ENCODE results near the gene KRT77. TPM values are rescaled to one million over a fixed set of nuclear protein-coding genes. Genes with fewer than 3 reads are reported as not detected.
"Not testable (repeated sequence)": the region's sequence is repeated elsewhere in the genome, so short reads cannot be mapped to it uniquely, and the experiment has no call there.

KRT77 gene
- not detected for total RNA-seq
- long read RNA-seq = 0 reads

DNA sequence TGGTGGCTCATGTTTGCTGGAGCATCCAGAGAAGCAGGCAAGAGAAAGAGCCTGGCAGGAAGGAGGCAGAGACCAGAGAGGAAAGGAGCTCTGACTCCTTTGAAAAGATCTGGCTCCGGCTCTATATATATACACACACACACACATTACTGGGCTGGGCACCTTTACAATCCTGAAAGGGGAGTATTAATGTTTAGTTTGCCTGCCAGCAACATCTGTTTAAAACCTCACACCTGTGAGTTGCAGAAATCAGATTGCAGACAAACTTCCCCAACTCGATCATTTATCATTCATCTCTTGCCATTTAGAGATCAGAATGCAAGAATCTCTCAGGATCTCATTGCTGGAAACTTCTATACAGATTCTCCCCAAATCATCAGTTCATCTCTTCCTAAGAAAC, at the start of gene KRT77:
Gene KRT77 (minus strand): TSS at position 101 of the 400 bp plus-strand sequence. CDS start 90 bp downstream, at position 11.
- DNase-seq = no peak
- no peak for ATAC-seq
- intact Hi-C loops (cut with micrococcal nuclease) = no loop called here

DNA sequence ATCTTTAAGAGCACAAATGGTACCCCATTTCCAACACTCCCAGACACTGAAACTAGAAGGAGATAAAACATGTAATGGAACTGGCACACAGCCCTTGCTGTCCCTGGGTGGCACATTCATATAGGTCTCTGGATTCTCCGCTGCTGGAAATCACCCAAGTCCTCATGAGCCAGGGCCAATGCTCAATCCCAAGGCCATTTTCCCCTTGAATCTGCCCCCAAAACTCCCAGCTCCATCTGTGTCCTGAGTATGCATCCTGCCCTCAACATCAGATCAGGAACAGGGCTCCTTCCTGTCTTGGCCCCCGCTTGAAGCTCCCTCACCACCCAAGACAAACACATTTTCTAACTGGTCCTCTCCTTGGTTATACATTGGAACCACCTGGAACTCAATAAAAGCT, 49.2 kb upstream of the KRT77 start:
- no peak for ATAC-seq

DNA sequence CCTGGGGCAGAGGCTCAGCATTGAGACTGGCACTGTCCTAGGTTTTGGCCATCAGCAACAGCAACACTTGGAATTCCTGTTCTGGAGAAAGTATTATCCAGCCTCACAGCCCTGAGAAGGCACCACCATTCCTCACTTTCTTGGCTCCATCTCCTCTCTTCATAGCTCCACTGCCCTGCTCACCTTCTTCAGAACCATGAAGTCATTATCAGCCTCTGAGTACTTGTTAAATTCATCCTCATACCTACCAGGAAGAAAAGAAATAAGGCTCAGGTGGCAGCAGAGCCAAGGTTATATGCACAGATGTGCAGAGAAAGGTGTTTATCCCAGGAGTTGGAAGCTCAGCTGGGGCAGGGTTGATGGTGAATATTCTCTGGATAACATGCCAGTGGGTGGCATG, 48.5 kb upstream of the KRT77 start:
- DNase-seq (no peak), ATAC-seq (no peak)
- intact Hi-C loops (cut with micrococcal nuclease) = no loop called here

More for the DNA sequence above, 49.2 kb upstream of the KRT77 start:
- intact Hi-C loops (cut with micrococcal nuclease) = no loop called here
- no peak for DNase-seq

DNA sequence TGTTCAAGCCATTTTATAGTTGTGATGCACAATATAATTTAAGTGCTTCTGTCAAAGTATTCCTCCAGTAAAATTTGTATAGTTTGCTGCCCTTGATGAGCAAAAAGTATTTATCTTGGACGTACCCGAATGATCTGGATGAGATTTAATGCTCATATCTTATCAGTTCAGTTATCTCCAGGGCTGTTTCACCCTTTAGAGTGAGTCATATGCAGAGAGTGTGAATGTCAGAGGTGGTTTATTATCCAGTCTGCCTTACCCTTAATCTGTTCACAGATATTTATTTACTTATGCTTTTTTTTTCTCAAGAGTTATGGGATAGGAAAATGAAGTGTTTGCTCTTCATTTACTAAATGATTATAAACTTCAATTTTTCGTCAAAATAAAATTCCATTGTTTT, 47.2 kb upstream of the KRT77 start:
- intact Hi-C loops (cut with micrococcal nuclease); DNase-seq: not testable (repeated sequence)

DNA sequence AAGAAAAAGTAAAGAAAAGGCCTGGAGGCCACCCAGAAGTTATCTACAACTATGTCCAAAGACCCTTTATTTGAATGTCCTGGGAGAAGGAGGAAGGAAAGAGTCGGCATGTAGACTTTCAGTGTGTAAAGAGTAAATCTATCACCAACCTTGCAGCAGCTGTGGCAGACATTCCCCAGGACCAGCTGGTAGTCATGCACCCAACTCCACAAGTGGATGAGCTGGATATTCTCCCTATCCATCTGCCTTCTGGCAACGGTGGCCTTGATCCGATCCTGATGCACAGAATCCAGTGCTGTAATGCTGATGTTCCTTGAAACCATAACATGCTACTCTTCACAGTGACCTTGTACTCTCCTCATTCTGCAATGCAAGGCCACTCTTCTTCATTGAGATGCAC, 46.5 kb upstream of the KRT77 start:
- ATAC-seq = no peak
- intact Hi-C loops (cut with micrococcal nuclease) = no loop called here
- DNase-seq = no peak

More for the DNA sequence above, 47.2 kb upstream of the KRT77 start:
- ATAC-seq = not testable (repeated sequence)

DNA sequence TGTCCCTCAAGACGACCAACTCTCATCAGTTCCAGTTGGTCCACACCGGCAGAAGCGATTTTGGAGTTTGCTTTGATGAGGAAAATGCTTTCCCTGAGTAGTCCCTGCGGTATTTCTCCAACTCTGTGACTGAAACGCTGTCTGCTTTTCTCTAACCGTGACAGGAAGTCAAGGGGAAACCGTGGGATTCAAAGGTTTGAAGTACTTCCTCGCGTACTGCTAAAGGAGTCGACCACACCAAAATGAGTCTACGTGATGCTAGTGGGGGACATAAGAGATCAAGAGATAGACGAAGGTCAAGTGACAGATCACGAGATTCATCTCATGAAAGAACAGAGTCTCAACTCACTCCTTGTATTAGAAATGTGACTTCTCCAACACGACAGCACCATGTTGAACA, 45.3 kb upstream of the KRT77 start:
- no peak for DNase-seq
- ATAC-seq = no peak
- intact Hi-C loops (cut with micrococcal nuclease) = no loop called here

DNA sequence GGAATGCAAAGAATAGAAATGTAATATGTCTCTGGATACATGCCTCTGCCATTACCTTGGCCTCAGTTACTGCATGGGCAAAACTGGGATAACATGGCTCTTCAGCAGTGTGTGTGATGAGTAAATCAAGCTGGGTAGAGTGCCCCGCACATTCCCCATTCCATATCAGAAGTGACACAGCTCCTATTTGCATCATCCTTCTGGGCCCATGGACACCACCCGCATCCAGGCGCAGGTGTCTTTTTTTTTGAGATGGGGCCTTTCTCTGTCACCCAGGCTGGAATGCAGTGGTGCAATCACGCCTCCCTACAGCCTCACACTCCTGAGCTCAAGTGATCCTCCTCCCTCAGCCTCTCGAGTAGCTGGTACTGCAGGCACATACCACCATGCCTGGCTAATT, 42.2 kb upstream of the KRT77 start:
- intact Hi-C loops (cut with micrococcal nuclease) = no loop called here
- no peak for ATAC-seq
- DNase-seq = no peak

DNA sequence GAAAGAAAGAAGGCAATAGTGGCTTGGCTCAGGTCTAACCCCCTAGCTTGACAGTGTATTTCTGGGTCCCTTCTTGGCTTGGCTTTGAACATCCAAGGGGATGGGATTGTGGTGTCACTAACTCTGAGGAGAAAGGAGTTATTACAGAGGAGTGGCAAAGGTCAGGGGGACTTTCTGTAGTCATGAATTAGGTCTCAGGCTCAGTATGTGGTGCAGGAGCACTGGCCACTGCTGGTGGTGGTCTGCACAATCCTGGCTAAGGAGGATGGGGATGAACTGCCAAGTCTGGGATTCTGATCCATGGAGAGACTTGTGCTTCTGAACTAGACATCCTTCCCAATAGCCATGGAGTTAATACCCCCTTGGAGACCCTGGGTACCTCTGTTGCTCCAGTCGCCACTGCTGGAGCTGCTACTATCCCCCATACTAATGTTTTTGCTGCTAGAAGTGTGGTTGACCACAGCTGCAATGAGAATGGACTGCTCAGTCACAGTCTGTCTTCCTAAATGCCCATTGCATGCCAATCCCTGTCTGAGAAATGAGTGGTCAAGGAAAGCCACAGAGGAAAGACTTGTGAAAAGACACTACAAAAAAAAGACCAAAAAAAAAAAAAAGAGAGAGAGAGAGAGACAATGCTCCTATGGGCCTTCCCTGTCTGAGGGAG, 41.3 kb upstream of the KRT77 start:
- no peak for DNase-seq
- intact Hi-C loops (cut with micrococcal nuclease) = no loop called here
- no peak for ATAC-seq

DNA sequence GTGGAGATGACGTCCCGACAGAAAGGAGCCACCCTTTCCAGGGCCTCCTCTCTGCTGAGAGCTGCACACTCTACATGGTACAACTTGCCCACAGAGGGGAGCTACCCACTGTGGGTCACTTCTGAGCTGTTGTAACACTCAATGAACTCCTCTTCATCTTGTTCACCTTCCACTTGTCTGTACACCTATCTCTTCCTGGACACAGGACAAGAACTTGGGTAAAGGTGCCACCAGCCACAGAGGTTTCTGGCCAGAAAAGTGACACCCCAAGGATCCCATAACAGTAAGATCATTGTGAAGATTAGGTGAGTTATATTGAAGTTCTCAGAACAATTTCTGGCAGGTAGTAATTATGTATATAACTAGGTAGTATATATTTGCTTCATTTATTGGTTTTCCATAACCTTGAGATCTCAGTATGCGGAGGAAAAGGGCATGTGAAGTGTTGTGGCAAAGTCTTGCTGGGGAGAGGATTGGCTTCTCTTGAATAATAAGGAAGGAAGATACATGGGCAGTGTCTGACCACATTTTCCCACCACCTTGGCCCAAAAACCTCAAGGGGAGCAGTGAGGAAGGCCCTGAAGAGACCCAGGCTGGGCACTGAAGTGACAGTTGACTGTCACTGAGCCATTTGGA, 39.6 kb upstream of the KRT77 start:
- no peak for DNase-seq

DNA sequence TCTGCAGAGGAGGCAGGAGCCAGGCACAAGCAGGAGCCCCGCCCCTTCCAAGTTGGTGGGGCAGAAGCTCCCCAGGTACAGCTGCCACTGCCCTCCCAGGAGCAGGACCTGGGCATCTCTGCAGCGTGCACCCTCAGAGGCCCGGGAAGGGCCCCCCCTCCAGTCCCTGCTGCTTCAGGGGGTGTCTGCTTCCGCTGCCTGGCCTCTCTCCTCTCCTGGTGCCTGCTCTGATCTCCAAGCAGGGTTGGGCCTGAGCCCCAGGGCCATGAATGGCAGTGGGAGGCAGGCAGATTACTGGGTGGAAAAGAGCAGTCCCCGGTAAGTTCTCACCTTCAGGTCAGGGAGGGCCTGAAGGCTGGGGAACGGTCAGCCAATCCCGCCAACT, 38.9 kb upstream of the KRT77 start:
- ATAC-seq = no peak
- DNase-seq = no peak
- intact Hi-C loops (cut with micrococcal nuclease) = no loop called here

More for the DNA sequence above, 39.6 kb upstream of the KRT77 start:
- intact Hi-C loops (cut with micrococcal nuclease) = no loop called here
- no peak for ATAC-seq

DNA sequence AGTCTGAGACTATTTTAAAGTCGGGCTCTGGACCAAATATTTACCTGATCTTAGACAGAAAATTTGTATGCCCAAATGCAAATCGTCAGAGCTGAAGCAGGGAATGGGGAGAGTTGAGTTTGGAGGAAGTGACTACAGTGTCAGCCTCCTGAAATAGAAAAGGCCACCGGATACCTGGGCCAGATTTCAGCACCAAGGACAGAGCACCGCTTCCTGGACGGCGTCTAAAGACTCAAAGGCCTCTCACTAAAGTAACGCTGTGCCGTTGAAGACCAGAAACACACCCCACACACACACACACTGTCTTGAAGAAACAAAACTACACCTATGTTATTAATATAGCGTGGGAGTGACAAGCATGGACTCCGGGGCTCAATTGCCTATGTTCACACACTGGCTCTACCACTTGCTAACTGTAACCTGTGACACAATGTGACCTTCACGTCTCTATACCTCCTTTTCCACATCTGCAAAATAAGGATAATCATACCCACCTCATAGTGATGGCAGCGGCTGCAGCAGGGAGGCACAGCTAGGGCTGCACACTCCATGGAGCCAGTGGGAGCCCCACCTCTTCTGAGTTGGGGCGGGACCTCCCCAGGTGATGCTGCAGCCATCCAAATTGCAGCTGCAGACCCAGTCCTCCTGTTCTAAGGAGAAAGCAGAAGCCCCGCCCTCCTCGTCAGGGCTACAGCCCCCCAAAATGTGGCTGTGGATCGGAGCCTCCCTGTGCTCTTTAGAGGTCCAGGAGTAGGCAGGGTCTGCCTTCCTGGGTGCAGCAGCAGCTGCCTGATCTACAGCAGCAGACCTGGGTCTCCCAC, 38.3 kb upstream of the KRT77 start:
- peak; percentile 57 for ATAC-seq
- intact Hi-C loops (cut with micrococcal nuclease) = no loop called here
- peak; percentile 70 for DNase-seq

DNA sequence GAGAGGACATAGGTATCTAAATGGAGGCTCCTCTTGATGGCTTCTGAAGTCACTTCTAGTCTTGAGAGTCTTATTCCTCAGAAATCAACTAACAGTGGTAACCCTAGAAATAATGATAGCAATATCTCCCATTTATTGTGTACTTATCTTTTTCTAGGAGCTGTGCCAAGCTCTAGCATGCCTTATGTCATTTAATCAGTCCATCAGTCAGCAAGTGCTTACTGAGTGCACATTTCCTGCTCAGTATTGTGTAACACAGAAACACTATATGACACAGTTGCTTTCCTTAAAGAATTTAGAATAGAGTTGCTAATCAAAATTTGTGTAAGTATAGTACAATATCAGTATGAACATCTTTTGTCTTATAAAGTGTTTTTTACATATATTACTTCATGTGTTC, 37.3 kb upstream of the KRT77 start:
- intact Hi-C loops (cut with micrococcal nuclease) = no loop called here
- no peak for DNase-seq
- ATAC-seq = no peak

DNA sequence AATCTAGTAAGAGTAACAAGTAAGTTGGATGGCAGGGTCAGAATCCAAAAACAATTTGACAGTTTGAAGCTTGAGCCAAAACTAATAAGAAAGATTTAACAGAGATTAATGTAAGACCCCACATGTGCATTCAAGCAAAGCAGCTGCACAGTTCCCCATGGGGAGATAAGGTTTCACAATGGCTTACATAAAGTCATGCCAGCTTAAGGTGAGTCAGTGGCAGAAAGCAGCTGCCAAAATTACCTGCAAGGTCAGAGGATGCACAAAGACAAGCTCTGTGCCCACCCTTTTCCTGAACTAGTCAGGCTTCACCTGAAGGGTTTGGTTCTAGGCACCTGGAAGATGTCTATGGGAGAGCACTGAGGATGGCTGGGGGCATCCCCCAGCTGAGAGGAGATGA, 36.6 kb upstream of the KRT77 start:
- intact Hi-C loops (cut with micrococcal nuclease) = no loop called here
- ATAC-seq = no peak

DNA sequence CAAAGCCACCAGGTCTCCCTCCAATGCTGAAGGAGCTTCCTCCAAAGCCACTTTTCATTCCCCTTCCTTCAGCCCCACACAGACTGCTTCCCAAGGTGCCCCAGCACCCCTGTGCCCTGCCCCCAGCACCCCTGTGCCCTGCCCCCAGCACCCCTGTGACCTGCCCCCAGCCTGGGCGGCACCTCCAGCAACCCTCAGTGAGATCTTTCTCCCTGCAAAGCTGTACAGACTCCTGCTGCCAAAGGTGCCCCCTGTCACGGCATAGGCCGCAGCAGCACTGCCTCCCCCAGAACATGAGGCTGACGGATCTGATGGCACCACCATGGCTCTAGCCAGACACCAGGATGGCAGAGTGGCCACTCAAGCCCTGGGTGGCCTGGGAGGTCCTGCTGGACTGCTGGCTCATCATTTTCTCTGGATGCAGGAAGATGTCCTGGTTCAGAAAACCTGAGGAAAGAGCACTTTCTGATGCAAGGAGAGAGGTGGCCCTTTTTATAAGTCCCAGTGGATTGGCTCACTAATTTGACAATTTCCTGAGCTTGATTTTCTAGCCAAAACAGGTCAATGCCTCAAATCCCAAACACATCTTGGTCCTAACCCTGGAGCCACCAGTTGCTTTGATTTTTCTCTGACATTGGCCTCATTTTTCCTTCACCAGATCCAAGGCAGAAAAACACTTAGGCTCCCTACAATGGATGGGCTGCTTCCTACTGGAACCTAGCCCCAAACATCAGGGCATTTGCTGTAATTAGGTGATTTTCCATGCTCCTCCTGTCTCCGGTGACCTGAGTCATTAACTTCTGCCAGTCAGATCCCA, 32.7 kb upstream of the KRT77 start:
- intact Hi-C loops (cut with micrococcal nuclease) = no loop called here
- ATAC-seq = no peak
- DNase-seq = no peak

More for the DNA sequence above, 36.6 kb upstream of the KRT77 start:
- DNase-seq = no peak

DNA sequence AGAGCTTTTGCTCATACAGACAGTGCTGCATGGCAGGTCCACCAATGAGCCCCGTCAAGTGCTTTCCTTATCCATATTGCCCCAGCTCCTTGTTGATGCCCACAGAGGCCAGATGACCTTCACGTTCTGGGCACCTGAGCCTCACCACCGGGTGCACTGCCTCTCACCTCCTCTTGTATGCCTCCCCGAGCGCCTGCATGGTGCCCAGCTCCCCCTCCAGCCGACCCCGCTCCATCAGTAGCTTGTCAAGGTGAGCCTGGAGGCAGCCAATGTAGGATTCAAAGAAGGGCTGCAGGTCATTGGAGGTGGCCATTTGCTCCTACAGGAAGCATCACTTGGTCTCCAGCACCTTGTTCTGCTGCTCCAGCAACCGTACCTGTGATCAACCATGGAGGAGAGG, 31.8 kb upstream of the KRT77 start:
- ATAC-seq = no peak
- intact Hi-C loops (cut with micrococcal nuclease) = no loop called here
- DNase-seq = no peak

DNA sequence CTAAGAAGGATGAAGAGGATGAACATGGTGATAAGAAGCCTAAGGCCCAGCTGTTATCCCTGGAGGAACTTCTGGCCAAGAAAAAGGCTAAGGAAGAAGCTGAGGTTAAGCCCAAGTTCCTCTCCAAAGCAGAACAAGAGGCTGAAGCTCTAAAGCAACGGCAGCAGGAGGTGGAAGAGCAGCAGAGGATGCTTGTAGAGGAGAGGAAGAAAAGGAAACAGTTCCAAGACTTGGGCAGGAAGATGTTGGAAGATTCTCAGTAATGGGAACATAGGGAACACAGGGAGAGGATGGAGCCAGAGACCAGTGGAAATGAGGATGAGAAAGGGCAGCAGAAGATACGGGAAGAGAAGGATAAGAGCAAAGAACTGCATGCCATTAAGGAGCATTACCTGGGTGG, 27.5 kb upstream of the KRT77 start:
- ATAC-seq = no peak

DNA sequence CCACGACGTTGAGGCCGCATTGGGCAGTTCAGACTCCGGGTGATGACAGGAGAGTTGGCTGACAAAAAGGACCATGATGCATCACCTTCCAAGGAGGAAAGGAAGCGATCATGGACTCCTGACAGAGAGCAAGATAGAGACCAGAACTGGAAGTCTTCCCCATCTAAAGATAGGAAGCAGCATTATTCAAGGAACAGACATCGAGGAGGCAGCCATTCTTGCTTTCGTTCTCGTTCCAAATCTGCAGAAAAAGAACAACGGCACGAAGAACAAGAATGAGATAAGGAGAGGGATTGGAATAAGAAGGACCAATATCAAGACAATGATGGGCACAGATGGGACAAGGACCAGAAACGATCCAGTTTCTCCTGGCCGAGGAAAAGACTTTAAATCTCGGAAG, 27.1 kb upstream of the KRT77 start:
- intact Hi-C loops (cut with micrococcal nuclease) = no loop called here
- ATAC-seq = no peak
- DNase-seq = no peak

More for the DNA sequence above, 27.5 kb upstream of the KRT77 start:
- DNase-seq = no peak
- intact Hi-C loops (cut with micrococcal nuclease) = no loop called here

DNA sequence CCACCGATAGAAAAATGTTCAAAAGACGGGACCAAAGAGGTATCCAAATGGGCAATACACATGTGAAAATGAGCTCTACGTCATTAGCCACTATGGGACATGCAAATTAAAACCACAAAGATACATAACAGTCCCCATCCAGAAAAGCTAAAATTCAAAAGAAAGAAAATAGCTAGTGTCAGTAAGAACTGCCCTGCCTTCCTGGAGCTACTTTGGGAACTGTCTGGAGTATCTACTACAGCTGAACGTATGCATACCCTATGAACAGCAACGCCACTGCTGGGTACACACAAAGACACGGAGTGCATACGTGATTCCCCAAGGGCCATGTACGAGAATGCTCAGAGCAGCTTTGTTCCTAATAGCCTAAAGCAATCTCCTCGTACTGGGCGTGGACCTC, 25.8 kb upstream of the KRT77 start:
- intact Hi-C loops (cut with micrococcal nuclease) = no loop called here
- no peak for DNase-seq
- no peak for ATAC-seq

DNA sequence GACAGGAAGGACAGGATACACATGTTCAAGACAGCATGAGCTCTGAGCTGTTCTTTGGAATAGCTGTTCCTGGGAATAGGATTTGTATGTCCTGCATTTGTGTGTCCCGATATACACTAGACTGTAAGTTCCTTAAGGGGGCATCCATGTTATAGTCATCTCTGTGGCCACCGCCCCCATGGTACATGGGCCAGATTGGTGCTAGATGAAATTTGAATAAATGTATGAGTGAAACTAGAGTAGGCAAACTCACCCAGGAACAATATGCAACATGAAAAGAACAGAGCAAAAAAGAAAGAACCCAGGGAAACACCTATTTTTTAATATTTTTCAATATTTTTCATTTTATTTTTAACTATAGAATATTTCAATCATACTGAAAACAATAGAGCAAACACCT, 25.1 kb upstream of the KRT77 start:
- DNase-seq (no peak), ATAC-seq (no peak)
- intact Hi-C loops (cut with micrococcal nuclease) = no loop called here

DNA sequence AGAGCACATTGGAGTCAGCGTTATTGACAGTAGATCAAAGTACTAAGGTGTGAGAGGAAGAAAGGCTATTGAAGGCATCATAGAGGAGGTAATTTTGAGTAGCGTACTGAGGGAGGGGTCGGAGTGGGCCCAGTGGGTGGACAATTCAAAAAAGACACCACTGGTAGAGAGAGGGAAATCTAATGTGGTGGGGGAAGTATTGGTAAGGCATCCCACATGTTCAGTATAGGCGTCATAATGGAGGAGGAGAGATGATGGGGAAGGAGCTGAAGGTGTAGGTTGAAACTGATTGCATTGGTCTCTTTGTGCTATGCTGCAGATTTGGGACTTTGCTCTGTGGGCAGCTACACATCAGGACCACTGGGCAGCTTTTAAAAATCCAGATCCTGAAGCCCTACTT, 23.7 kb upstream of the KRT77 start:
- intact Hi-C loops (cut with micrococcal nuclease) = no loop called here
- ATAC-seq (no peak), DNase-seq (no peak)
